ENCODE results near the gene RPP30. TPM values are rescaled to one million over a fixed set of nuclear protein-coding genes. Genes with fewer than 3 reads are reported as not detected.

RPP30 gene
- total and polyA plus RNA-seq, 2 experiments from 2014 or later = 31.3 to 54.6 TPM

DNA sequence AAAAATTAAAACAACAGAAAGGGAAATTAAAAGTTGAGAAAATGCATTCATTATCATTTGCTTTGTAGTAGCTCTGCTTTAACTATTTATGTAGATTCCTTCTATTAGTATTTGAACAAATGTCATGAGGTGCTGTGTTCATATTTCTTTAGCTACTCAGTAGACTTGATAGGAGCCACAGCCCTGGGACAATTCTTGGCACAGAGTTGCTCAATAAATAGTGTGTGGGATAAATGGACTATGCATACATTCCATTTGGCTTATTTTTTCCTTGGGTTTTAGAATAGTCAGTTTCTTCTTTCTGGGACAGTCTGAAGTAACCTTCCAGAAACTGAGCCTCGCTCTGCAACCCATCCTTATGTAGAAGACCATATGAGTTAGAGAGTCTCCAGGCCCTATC lies 13.4 kb downstream of the RPP30 start:
- no peak for TF ChIP-seq EZH2 (IDR thresholded peaks at IDR 0.05; ENCODE audit: insufficient read depth, poor library complexity, severe bottlenecking)
- TF ChIP-seq EZH2phosphoT487 (IDR thresholded peaks at IDR 0.05; ENCODE audit: insufficient read depth, low read depth) = no peak
- H3K4me2 ChIP-seq (ENCODE audit: unreplicated experiment) = peak overlapping the region; percentile 78
- in situ Hi-C loops (cut with MboI) = loop anchor here (25.0 kb wide), 1 partner anchor 1027 kb away; the partner anchor contains the start of genes BTAF1 and FGFBP3

GRCh38 chr10:90887555-90887954 lies 15.8 kb downstream of the RPP30 start:
- TF ChIP-seq EZH2 (IDR thresholded peaks at IDR 0.05; ENCODE audit: insufficient read depth, poor library complexity, severe bottlenecking) = no peak
- no peak for TF ChIP-seq EZH2phosphoT487 (IDR thresholded peaks at IDR 0.05; ENCODE audit: insufficient read depth, low read depth)
- Histone ChIP-seq H3K79me2 (ENCODE audit: insufficient read depth) (no peaks in the 10 kb centered on the region), H3K36me3 (ENCODE audit: low read depth) (peaks cover 19% of the 10 kb centered on the region; the same call in 1 of the 2 replicates), H3K27ac (no peak overlapping the region), H2AFZ (no peak overlapping the region), H3K4me3 (no peak overlapping the region), H3F3A (ENCODE audit: insufficient read depth) (peaks cover 41% of the 10 kb centered on the region), H3K4me2 (ENCODE audit: unreplicated experiment) (no peak overlapping the region), H3K9ac (no peak overlapping the region), H3K9me2 (ENCODE audit: insufficient read depth) (no peaks in the 10 kb centered on the region), H3K9me3 (ENCODE audit: low read depth) (no peaks in the 10 kb centered on the region), H3K4me1 (ENCODE audit: insufficient read depth) (peaks cover 48% of the 10 kb centered on the region), H4K20me1 (ENCODE audit: insufficient read depth) (no peaks in the 10 kb centered on the region), H3K27me3 (replicated peaks; ENCODE audit: insufficient read depth) (no peaks in the 10 kb centered on the region)
- peak; percentile 12 for DNase-seq
- in situ Hi-C loops (cut with MboI) = loop anchor here (25.0 kb wide), 1 partner anchor 1025 kb away; the partner anchor contains the start of genes BTAF1 and FGFBP3
- 90 to 92% methylated on average over 6 of the region's 6 CpGs for WGBS, 2 experiments (ENCODE audit: low coverage in 1 of 2, low lambda C conversion rate in 2 of 2, missing lambda C conversion rate in 2 of 2)

More for the DNA sequence above, 13.4 kb downstream of the RPP30 start:
- Histone ChIP-seq H3K4me1 (ENCODE audit: insufficient read depth) (peaks cover 40% of the 10 kb centered on the region), H3F3A (ENCODE audit: insufficient read depth) (peaks cover 33% of the 10 kb centered on the region), H3K27me3 (replicated peaks; ENCODE audit: insufficient read depth) (no peaks in the 10 kb centered on the region), H3K9me2 (ENCODE audit: insufficient read depth) (no peaks in the 10 kb centered on the region), H3K36me3 (ENCODE audit: low read depth) (peaks cover 20% of the 10 kb centered on the region; the same call in 1 of the 2 replicates), H3K9me3 (ENCODE audit: low read depth) (no peaks in the 10 kb centered on the region), H3K27ac (peak overlapping the region; percentile 85), H3K4me3 (peak overlapping the region; percentile 38), H3K79me2 (ENCODE audit: insufficient read depth) (no peaks in the 10 kb centered on the region), H4K20me1 (ENCODE audit: insufficient read depth) (no peaks in the 10 kb centered on the region), H3K9ac (peak overlapping the region; percentile 59), H2AFZ (no peak overlapping the region)
- 88 to 95% methylated on average over 1 of the region's 1 CpG for WGBS, 2 experiments (ENCODE audit: low coverage in 1 of 2, low lambda C conversion rate in 2 of 2, missing lambda C conversion rate in 2 of 2)
- peak; percentile 86 for DNase-seq

GRCh38 chr10:90888387-90888786 lies 16.6 kb downstream of the RPP30 start:
- no peak for DNase-seq
- H3K36me3 ChIP-seq (ENCODE audit: low read depth) = peaks cover 23% of the 10 kb centered on the region; the same call in 1 of the 2 replicates
- H3K79me2 ChIP-seq (ENCODE audit: insufficient read depth) = no peaks in the 10 kb centered on the region
- H3K4me1 ChIP-seq (ENCODE audit: insufficient read depth) = peaks cover 48% of the 10 kb centered on the region
- TF ChIP-seq EZH2 (IDR thresholded peaks at IDR 0.05; ENCODE audit: insufficient read depth, poor library complexity, severe bottlenecking) = no peak
- no peak for TF ChIP-seq EZH2phosphoT487 (IDR thresholded peaks at IDR 0.05; ENCODE audit: insufficient read depth, low read depth)
- no peak overlapping the region for H3K27ac ChIP-seq
- H2AFZ ChIP-seq = no peak overlapping the region
- H3F3A ChIP-seq (ENCODE audit: insufficient read depth) = peaks cover 41% of the 10 kb centered on the region
- H3K9me2 ChIP-seq (ENCODE audit: insufficient read depth) = no peaks in the 10 kb centered on the region
- no peak overlapping the region for H3K4me3 ChIP-seq
- H3K9me3 ChIP-seq (ENCODE audit: low read depth) = no peaks in the 10 kb centered on the region
- in situ Hi-C loops (cut with MboI) = loop anchor here (25.0 kb wide), 1 partner anchor 1024 kb away; the partner anchor contains the start of genes BTAF1 and FGFBP3
- 97 to 98% methylated on average over 6 of the region's 6 CpGs for WGBS, 2 experiments (ENCODE audit: low coverage in 1 of 2, low lambda C conversion rate in 2 of 2, missing lambda C conversion rate in 2 of 2)
- no peak overlapping the region for H3K9ac ChIP-seq
- no peak overlapping the region for H3K4me2 ChIP-seq (ENCODE audit: unreplicated experiment)
- no peaks in the 10 kb centered on the region for H3K27me3 ChIP-seq (replicated peaks; ENCODE audit: insufficient read depth)
- no peaks in the 10 kb centered on the region for H4K20me1 ChIP-seq (ENCODE audit: insufficient read depth)

GRCh38 chr10:90889636-90890035 lies 17.9 kb downstream of the RPP30 start:
- in situ Hi-C loops (cut with MboI) = loop anchor here (25.0 kb wide), 1 partner anchor 1023 kb away; the partner anchor contains the start of genes BTAF1 and FGFBP3
- Histone ChIP-seq H3K4me1 (ENCODE audit: insufficient read depth) (peaks cover 39% of the 10 kb centered on the region), H3K9me2 (ENCODE audit: insufficient read depth) (no peaks in the 10 kb centered on the region), H3K36me3 (ENCODE audit: low read depth) (peaks cover 23% of the 10 kb centered on the region; the same call in 1 of the 2 replicates), H3K9ac (no peak overlapping the region), H3K9me3 (ENCODE audit: low read depth) (no peaks in the 10 kb centered on the region), H3K4me3 (no peak overlapping the region; the same call in 1 of the 2 replicates), H3K79me2 (ENCODE audit: insufficient read depth) (no peaks in the 10 kb centered on the region), H3K27me3 (replicated peaks; ENCODE audit: insufficient read depth) (no peaks in the 10 kb centered on the region), H3K4me2 (ENCODE audit: unreplicated experiment) (peak overlapping the region; percentile 34), H3K27ac (peak overlapping the region; percentile 59), H4K20me1 (ENCODE audit: insufficient read depth) (no peaks in the 10 kb centered on the region), H2AFZ (0 out of 2 replicates have a peak overlapping the region, but pooled peaks have one; percentile 24), H3F3A (ENCODE audit: insufficient read depth) (peaks cover 31% of the 10 kb centered on the region)
- no peak for TF ChIP-seq EZH2phosphoT487 (IDR thresholded peaks at IDR 0.05; ENCODE audit: insufficient read depth, low read depth)
- 94 to 100% methylated on average over 1 of the region's 1 CpG for WGBS, 2 experiments (ENCODE audit: low coverage in 1 of 2, low lambda C conversion rate in 2 of 2, missing lambda C conversion rate in 2 of 2)
- DNase-seq = peak; percentile 43

Data from GM23248 (cell line).